ENCODE measurements around the gene POU6F2. TPM values are rescaled to one million over a fixed set of nuclear protein-coding genes. Genes with fewer than 3 reads are reported as not detected.

POU6F2 gene
- total RNA-seq, 2 experiments from 2014 or later, result not detected

DNA sequence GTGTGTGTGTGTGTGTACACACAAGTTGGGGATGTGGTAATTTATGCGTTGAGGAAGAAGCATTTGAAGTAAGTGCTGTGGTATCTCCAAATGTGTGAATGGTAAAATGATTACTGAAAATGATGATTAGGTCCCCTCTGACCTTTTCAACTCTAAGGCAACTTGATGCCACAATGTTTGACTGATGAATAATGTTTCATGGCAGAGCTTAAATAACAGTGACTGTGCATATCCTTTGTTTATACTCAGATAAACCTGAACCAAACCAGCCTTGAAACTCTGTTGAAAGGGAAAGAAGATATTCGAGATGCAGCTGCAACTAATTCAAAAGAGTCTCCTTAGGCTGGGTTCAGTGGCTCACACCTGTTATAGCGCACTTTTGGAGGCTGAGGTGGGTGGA, 523.6 kb downstream of the POU6F2 start:
- intact Hi-C loops (cut with micrococcal nuclease), result no loop called here
- Mint-ChIP-seq H3K4me3 (no peak overlapping the region), H3K27ac (no peak overlapping the region), H3K27me3 (peaks cover 4% of the 10 kb centered on the region), H3K36me3 (ENCODE audit: low read depth) (no peaks in the 10 kb centered on the region), H3K4me1 (ENCODE audit: low read depth) (no peaks in the 10 kb centered on the region), H3K9me3 (no peaks in the 10 kb centered on the region)
- ChIA-PET CTCF (interaction anchor here (0.9 kb wide), 1 partner anchor 34 kb away, joined by 4 read pairs; no protein-coding TSS in a partner anchor), POLR2A (no interaction called here)
- DNase-seq, result no peak
- TF ChIP-seq, protein P1, sequence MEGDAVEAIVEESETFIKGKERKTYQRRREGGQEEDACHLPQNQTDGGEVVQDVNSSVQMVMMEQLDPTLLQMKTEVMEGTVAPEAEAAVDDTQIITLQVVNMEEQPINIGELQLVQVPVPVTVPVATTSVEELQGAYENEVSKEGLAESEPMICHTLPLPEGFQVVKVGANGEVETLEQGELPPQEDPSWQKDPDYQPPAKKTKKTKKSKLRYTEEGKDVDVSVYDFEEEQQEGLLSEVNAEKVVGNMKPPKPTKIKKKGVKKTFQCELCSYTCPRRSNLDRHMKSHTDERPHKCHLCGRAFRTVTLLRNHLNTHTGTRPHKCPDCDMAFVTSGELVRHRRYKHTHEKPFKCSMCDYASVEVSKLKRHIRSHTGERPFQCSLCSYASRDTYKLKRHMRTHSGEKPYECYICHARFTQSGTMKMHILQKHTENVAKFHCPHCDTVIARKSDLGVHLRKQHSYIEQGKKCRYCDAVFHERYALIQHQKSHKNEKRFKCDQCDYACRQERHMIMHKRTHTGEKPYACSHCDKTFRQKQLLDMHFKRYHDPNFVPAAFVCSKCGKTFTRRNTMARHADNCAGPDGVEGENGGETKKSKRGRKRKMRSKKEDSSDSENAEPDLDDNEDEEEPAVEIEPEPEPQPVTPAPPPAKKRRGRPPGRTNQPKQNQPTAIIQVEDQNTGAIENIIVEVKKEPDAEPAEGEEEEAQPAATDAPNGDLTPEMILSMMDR (IDR thresholded peaks at IDR 0.05), result no peak
- no peak for ATAC-seq

- Mint-ChIP-seq H3K9me3 (no peaks in the 10 kb centered on the region), H3K36me3 (ENCODE audit: low read depth) (no peaks in the 10 kb centered on the region), H3K27me3 (peaks cover 3% of the 10 kb centered on the region), H3K27ac (no peak overlapping the region), H3K4me3 (no peak overlapping the region), H3K4me1 (ENCODE audit: low read depth) (peaks cover 18% of the 10 kb centered on the region)
- no peak for ATAC-seq
- CTCF ChIA-PET, result interaction anchor here (1.2 kb wide), 1 partner anchor 9 kb away, joined by 3 read pairs; no protein-coding TSS in a partner anchor
- TF ChIP-seq, protein P1 (IDR thresholded peaks at IDR 0.05), result no peak
- DNase-seq, result peak; percentile 39
- POLR2A ChIA-PET, result no interaction called here
- intact Hi-C loops (cut with micrococcal nuclease), result no loop called here
These were observed 527.3 kb downstream of the POU6F2 start for GRCh38 chr7:39504963-39505362.

DNA sequence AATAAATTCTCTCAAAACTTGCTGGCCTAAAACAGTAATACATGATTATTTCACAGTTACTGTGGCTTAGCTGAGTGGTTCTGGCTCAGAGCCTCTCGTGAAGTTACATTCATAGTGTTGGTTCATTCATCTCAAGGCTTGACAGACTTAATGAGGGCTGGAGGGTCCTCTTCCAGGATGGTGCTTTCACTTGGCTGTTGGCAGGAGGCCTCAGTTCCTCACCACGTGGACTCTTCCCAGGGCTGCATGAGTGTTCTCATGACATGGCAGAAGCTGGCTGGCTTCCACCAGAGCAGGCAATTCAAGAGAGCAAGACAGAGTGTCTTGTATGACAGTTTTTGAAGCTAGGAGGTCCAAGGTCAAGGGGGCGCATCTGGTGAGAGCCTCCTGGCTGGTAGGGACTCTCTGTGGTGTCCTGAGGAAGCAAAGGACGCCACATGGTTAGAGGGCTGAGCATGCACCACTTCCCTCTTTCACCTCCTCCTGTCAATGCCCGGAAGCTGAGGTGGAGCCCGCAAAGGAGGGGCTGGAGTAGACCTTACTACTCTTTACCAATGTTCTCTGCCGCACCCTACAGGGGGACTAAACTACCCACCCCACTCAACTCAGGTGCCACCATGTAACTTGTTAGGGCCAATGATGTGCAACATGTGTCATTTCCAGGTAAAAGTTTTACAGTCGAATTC, 530.3 kb downstream of the POU6F2 start:
- ATAC-seq, result peak; percentile 21
- POLR2A ChIA-PET, result interaction anchor here (0.6 kb wide), 1 partner anchor 150 kb away, joined by 3 read pairs; no protein-coding TSS in a partner anchor

GRCh38 chr7:39509436-39509835, 531.7 kb downstream of the POU6F2 start:
- intact Hi-C loops (cut with micrococcal nuclease), result no loop called here
- peak; percentile 70 for ATAC-seq

More for the DNA sequence above, 530.3 kb downstream of the POU6F2 start:
- Mint-ChIP-seq H3K4me1 (ENCODE audit: low read depth) (peaks cover 28% of the 10 kb centered on the region), H3K9me3 (no peaks in the 10 kb centered on the region), H3K4me3 (no peak overlapping the region), H3K27ac (no peak overlapping the region), H3K27me3 (peaks cover 3% of the 10 kb centered on the region), H3K36me3 (ENCODE audit: low read depth) (no peaks in the 10 kb centered on the region)
- intact Hi-C loops (cut with micrococcal nuclease), result no loop called here
- peak; percentile 27 for DNase-seq
- TF ChIP-seq, protein P1 (IDR thresholded peaks at IDR 0.05), result no peak
- CTCF ChIA-PET, result no interaction called here

DNA sequence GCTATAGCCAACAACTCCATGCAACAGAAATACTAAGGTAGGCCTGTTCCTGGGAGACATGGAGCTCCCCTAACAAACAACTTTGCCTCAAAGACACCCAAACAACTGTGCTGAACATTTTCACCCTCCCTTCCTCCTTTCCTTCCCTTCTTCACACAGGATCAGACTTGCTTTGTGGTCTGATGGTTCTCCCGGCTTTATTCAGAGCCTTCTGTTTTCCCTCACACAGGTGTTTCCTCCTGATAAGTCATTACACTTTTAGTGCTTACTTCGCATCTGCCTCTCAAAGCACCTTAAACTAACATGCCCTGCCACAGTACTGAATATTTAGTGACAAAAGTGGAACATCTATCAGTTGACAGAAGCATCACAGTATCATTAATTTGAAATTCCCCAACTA, 532.2 kb downstream of the POU6F2 start:
- Mint-ChIP-seq H3K4me1 (ENCODE audit: low read depth) (peaks cover 28% of the 10 kb centered on the region), H3K27ac (no peak overlapping the region), H3K4me3 (no peak overlapping the region), H3K36me3 (ENCODE audit: low read depth) (no peaks in the 10 kb centered on the region), H3K9me3 (no peaks in the 10 kb centered on the region), H3K27me3 (peaks cover 3% of the 10 kb centered on the region)
- TF ChIP-seq, protein P1 (IDR thresholded peaks at IDR 0.05), result no peak
- DNase-seq (no peak), ATAC-seq (no peak)
- POLR2A ChIA-PET, result no interaction called here
- CTCF ChIA-PET, result interaction anchor here (0.8 kb wide), 1 partner anchor 11 kb away, joined by 3 read pairs; no protein-coding TSS in a partner anchor
- intact Hi-C loops (cut with micrococcal nuclease), result loop anchor here (10.0 kb wide), 1 partner anchor 575 kb away; no protein-coding TSS in a partner anchor

More at GRCh38 chr7:39509436-39509835, 531.7 kb downstream of the POU6F2 start:
- peaks cover 28% of the 10 kb centered on the region for H3K4me1 Mint-ChIP-seq (ENCODE audit: low read depth)
- no peak overlapping the region for H3K27ac Mint-ChIP-seq
- no peaks in the 10 kb centered on the region for H3K36me3 Mint-ChIP-seq (ENCODE audit: low read depth)
- no peak overlapping the region for H3K4me3 Mint-ChIP-seq
- peak; percentile 33 for DNase-seq
- ChIA-PET CTCF (interaction anchor here (0.8 kb wide), 1 partner anchor 11 kb away, joined by 3 read pairs; no protein-coding TSS in a partner anchor), POLR2A (no interaction called here)
- TF ChIP-seq, protein P1 (IDR thresholded peaks at IDR 0.05), result no peak
- H3K9me3 Mint-ChIP-seq, result no peaks in the 10 kb centered on the region
- H3K27me3 Mint-ChIP-seq, result peaks cover 3% of the 10 kb centered on the region
